ENCODE measurements around the gene SPATA25.
A peak's percentile ranks its signal among the peaks of the same experiment; 100 is the strongest.
"Not testable (repeated sequence)": the region's sequence is repeated elsewhere in the genome, so short reads cannot be mapped to it uniquely, and the experiment has no call there.

The SPATA25 gene

GRCh38 chr20:45913116-45913515 is 25.7 kb upstream of the SPATA25 start:
- DNase-seq, result no peak

DNA sequence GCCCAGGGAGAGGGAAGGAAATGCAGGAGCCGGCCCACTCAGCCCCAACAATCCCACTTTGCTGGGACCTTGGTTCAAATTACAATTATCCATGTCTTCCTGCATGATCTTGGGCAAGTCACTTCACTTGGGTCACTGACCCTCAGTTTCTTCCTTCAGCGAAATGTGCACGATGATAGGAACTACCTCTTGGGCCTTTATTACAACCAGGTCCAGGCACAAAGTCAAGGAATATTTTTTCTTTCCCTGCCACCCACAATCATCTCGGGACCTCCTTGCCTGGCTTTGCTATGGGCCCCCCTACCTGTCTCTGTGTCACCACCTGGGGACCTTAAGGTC is 24.9 kb upstream of the SPATA25 start:
- DNase-seq, result no peak

GRCh38 chr20:45911486-45912343 is 24.3 kb upstream of the SPATA25 start, which contains the start of gene PLTP:
PLTP (minus strand) TSS chr20:45912155; CDS start chr20:45911452, 703 bp downstream.
- peak; percentile 13 for DNase-seq

DNA sequence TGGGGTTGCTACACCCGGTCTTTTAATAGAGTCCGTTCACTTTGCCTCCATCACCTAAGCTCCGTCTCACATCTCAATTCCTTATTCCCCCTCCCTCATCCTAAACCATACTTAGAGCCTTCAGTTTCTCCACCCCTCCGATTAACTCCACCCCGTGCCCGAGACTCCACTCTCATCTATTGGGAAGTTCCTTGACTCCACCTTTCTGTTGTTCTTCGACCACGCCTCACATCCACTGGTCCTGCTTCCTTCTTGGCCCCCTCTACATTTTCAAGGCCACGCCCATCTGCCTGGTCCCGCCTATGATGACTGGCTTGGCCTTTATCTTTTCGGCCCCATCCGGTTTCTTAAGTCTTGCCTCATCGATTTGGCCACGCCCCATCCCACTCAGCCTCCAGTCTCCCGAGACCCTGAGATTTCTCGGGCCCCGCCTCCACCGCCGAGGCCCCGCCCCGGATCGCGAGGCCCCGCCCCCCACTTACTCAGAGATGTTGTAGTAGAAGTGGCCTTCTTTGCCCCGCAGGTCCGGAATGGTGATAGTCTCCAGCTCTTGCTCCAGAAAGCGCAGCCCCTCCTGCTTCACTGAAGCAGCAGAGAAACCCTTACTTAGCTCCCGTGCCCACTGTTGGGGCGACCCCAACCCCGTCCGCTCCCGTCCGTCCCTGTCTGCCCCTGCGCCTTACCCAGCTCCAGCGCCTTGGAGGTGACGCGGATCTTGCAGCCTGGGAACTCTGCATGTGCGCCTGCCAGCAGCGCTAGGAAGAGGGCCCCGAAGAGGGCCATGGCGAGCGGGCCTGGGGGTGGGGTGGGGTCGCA is 23.5 kb upstream of the SPATA25 start:
- DNase-seq, result peak; percentile 85

- DNase-seq, result no peak
These were observed 22.6 kb upstream of the SPATA25 start for GRCh38 chr20:45909817-45910669.

DNA sequence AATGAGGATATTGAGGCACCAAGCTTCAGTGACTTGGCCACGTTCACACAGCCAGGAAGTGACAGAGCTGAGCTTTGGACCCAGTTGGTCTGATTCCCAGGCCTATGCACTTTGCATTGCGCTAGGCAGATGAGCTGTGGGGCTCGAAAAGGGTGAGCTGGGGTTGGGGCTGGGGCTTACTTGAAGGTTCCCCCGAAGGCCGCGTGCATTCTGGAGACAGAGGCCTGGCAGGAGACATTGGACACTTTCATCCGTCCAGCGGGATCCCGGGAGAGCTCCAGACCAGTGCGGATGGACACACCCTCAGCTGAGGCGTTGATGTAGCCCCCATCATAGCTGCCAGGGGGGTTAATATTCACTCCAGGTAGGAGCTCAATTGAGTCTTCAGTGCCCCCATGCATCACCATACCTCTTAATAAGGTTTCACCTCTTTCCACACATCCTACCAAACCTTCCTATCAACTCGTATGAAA is 21.9 kb upstream of the SPATA25 start:
- DNase-seq, result no peak

- no peak for DNase-seq
These were observed 20.7 kb upstream of the SPATA25 start for GRCh38 chr20:45908084-45908483.

GRCh38 chr20:45907219-45907948 is 20.0 kb upstream of the SPATA25 start:
- no peak for DNase-seq

GRCh38 chr20:45905505-45906079 is 18.2 kb upstream of the SPATA25 start:
- DNase-seq, result no peak

DNA sequence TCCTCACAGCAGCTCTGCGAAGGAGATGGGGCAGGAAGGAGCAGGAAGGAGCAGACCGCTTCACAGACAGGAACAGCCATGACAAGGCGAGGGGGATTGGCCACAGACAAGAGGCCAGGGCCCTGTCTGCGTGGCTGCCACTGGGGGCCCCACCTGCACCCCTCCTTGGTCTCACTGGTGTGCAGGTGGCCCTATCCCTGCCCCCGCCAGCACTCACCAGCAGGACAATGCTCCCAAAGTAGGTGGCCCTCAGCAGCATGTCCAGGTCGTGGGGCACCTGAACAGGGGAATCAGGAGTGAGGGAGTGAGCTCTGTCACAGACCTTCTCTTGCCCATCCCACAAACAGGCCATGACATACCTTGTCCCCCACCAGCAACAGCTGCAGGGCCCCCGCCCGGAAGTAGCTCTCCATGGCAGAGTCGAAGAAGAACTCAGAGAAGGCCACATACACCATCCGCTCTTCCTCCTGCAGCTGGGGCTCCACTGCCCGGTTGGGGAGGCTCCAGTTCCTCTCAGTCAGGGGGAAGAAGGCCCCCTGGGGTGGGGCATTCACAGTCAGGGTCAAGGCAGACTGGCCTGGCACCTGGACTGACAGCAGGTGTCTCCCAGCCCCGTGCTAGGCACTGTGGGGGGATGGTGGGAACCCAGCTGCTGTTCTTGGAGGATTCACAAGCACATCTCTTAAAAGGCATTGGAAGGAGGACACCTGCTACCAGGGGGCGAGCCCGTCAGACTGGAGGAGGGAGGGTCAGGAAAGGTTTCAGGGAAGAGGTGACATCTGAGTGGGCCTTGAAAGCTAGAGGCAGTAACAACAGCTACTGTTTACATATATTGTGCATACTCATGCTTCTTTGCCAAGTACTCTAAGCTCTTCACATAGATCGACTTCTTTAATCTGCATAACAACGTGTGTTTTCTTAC is 17.4 kb upstream of the SPATA25 start:
- DNase-seq, result no peak

DNA sequence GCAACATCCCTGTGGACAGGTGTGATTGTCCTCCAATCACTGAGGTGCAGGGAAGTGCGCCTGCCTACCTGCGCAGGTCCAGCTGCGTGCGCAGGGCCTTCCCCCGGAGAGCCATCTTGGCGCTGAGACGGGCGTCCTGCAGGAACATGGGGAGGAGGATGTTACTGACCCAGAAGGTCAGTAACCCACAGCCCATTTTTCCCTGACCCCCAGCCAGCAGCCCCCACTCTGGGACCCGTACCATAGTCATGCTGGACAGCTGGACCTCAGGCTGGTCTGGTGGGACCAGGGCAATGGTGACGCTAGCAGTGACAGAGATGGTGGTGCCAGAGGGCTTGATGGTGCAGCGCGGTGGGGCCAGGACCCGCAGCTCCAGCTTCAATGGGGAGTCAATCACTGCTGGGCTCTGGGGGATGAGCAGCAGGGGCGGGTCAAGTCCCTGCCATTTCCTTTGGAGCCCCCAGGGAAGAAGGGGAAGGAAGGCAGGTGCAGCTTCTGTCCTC is 14.8 kb upstream of the SPATA25 start:
- DNase-seq, result no peak

DNA sequence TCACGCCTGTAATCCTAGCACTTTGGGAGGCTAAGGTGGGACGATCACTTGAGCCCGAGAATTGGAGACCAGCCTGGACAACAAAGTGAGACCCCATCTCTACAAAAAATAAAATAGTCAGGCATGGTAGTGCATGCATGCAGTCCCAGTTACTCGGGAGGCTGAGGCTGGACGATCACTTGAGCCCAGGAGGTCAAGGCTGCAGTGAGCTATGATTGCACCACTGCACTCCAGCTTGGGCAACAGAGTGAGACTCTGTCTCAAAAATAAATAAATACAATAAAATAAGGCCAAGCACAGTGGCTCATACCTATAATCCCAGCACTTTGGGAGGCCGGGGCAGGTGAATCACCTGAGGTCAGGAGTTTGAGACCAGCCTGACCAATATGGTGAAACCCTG is 13.9 kb upstream of the SPATA25 start:
- DNase-seq, result not testable (repeated sequence)

GRCh38 chr20:45899046-45899835 is 11.8 kb upstream of the SPATA25 start:
- no peak for DNase-seq

GRCh38 chr20:45898285-45898684 is 10.9 kb upstream of the SPATA25 start:
- DNase-seq, result no peak

GRCh38 chr20:45897692-45898091 is 10.3 kb upstream of the SPATA25 start:
- no peak for DNase-seq

DNA sequence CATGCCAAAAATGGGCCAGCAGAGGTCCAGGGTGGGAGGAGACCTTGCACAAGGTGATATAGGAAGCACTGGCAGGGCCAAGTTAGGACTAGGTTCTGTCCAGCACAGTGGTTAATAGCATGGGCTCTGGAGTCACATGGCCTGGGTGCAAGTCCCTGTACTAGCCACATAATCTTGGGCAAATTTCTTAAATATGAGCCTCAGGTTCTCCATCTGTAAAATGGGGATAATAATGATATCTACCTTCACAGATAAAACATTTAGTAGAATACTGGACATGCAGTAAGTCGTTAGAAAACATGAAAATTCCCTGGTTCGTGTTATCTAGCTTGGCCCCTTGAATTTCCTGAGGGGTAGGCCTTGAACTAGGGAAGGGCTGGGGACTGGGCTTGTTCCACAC is 9.9 kb upstream of the SPATA25 start:
- DNase-seq, result no peak

- no peak for DNase-seq
These were observed 9.3 kb upstream of the SPATA25 start for GRCh38 chr20:45896641-45897161.

DNA sequence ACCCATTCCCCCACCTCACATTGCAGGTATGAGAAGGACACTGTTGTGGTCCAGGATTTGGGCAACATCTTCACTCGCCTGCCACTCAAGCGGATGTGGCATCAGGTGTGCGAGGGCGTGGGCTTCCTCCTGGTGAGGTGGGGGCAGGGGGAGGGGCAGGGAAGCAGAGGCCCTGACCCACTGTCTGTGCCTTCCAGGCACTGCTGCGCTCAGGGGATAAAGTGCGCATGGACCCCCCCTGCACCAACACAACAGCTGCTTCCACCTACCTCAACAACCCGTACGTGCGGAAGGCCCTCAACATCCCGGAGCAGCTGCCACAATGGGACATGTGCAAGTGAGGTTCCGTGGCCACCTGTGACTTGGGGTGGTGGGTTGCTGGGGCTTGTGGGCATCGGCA is 7.4 kb upstream of the SPATA25 start:
- no peak for DNase-seq

GRCh38 chr20:45893831-45894230 is 6.4 kb upstream of the SPATA25 start:
- DNase-seq, result no peak
